Forelimb muscle (tissue), 1 donor: ENCODE results near the gene HMX1. TPM values are rescaled to one million over a fixed set of nuclear protein-coding genes. Genes with fewer than 3 reads are reported as not detected.

Experiments
- DNase-seq: peaks from one replicate; pipeline ENCODE4 v3.0.0-alpha.2; 2013; ENCODE audit warnings: low read depth
- polyA plus RNA-seq: library from polyadenylated mRNA; unstranded; fragments of 120-200 nt; gene quantifications from one replicate; pipeline ENCODE4 v1.2.1, GENCODE V29; 2013; ENCODE audit not compliant: insufficient read length

Gene HMX1
- polyA plus RNA-seq, 1 donor: 0.14 TPM

GRCh38 chr4:8820178-8821102, 51.2 kb downstream of the HMX1 start:
- DNase-seq: no peak

GRCh38 chr4:8819473-8820177, 52.0 kb downstream of the HMX1 start:
- no peak for DNase-seq

- no peak for DNase-seq
Measured at GRCh38 chr4:8819019-8819418, 52.6 kb downstream of the HMX1 start.

- no peak for DNase-seq
Measured at GRCh38 chr4:8818063-8818881, 53.4 kb downstream of the HMX1 start.

GRCh38 chr4:8817813-8818062, 53.9 kb downstream of the HMX1 start:
- no peak for DNase-seq

- DNase-seq: no peak
Measured at GRCh38 chr4:8817096-8817812, 54.4 kb downstream of the HMX1 start.
